CD4-positive, alpha-beta T cell treated with Interleukin-15 for 1 hour (primary cell): ENCODE data around the gene CKB.

Experiments used
- DNase-seq: peaks from one replicate; pipeline ENCODE4 v3.0.0-alpha.2; 2020

The CKB gene

DNA sequence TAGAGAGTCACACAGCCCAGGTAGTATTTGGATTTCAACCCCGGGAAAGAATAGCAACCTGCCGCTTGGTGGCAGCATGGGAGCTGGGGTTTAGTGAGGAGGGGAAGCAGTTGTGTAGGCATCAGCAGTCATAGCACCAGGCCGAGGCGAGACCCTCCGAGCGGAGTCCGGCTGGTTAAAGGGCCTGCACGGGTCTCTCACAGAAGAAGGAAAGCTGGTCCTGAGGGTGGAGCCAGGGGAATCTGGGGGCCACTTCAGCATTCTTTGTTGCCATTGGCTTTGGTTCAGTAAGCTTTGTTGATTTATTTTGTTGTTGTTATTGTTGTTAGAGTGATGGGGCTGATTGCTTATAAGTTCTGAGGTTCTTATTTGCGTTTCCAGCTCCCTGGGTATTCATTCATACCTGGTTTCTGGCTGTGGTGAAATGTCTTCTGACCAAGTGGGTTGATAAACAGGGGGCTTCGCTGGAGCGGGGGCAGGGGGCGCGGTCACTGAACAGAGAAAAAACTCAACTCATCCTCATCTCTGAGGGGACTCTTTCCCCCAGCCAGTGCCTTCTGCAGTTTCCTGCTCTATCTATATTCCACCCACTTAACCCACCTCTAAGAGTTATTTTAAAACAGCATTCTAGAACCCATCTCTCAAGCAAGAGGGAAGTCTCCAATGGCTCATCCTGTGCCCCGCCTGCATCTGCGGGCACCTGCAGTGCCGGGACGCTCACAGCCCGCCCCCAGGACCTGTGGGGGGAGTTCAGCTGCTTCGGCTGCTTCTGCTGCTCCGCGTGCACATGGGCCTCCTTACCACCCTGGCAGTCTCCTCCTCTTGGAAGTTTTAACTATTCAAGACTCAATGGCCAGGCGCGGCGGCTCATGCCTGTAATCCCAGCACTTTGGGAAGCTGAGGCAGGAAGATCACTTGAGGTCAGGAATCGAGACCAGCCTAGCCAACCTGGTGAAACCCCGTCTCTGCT lies 11.6 kb downstream of the CKB start:
- DNase-seq, result no peak

DNA sequence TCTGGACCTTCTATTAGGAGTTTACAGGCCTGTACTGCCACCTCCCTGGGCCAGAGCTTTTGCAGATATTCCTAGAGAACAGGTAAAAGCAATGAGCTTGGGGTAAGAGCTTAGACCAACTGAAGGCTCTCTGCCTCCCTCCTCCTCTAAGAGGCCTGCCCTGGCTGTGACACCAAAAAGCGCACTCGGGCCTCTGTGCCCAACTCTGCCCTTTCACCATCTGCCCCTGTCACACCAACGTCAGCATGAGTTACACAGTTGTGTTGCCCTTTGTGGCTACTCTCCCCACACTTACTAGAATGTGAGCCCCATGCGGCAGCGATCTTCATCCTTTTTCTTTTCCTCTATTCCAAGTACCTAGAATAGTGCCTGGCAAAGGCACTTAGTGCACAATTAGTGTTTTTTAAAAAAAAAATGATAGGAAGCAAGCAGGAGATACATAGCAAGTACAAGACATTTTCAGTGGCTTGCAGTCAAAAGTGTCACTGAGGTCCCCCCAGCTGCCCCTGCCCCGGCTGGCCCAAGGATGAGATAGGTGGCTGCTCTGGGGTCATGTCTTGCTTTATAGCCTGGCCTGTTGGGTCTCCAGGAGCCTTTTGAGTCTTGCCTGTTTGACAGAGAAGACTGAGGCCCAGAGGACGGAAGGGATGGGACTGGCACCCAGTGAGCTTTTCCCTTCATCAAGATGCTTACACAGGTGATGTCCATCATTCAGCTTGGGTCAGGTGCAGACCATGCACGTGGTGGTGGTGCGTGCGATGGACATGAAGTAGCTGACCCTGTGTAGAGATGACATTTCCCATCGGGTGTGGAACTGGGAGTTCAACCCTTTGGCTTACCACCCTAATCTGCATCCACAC lies 12.5 kb downstream of the CKB start:
- DNase-seq, result no peak

DNA sequence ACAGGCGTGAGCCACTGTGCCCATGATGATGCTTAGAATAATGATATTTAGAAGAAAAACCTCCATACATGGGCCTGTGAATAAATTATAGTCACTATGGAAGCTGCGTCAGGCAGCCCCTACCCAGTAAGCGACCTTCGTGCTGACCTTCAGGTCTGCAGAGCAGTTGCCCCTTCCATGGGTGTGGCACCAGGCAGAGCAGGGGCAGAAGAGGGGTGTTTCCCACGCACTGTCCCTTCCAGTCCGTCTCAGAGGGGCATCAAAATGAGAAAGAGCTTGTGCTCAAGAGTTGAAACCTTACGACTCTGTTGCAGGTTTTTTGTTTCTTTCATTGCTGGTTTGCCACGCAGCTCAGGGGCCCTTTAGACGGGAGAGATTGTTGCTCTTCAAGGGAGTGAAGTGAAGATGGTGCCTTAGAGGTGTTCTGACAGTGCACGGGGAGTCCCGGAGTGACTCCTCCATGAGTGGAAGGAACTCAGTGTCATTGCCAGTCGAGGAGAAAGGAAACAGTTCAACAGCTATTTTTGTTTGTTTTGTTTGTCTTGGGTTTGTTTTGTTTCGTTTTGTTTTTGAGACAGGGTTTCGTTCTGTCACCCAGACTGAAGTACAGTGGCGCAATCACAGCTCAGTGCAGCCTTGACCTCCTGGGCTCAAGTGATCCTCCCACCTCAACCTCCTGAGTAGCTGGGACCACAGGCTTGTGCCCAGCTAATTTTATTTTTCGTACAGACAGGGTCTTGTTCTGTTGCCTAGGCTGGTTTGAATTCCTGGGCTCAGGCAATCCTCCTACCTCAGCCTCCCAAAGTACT lies 13.9 kb downstream of the CKB start:
- DNase-seq, result no peak

DNA sequence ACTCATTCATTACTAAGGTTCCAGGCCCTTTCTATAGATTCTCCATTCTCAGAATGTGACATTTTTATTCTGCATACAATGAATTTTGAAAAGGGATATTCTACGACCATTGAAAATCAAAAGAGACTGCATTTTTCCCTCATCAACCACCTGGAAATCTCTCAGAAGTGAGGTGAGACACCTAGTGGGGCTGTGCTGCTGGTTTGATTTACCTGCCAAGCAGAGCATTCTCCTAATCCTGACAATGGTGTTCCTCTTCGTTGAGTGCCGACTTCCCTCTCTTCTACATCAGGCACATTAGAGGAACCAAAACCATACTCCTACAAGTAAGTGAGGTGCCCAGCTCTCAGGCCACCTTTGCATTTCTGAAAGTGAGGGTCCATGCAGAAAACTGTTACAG lies 14.9 kb downstream of the CKB start:
- no peak for DNase-seq

DNA sequence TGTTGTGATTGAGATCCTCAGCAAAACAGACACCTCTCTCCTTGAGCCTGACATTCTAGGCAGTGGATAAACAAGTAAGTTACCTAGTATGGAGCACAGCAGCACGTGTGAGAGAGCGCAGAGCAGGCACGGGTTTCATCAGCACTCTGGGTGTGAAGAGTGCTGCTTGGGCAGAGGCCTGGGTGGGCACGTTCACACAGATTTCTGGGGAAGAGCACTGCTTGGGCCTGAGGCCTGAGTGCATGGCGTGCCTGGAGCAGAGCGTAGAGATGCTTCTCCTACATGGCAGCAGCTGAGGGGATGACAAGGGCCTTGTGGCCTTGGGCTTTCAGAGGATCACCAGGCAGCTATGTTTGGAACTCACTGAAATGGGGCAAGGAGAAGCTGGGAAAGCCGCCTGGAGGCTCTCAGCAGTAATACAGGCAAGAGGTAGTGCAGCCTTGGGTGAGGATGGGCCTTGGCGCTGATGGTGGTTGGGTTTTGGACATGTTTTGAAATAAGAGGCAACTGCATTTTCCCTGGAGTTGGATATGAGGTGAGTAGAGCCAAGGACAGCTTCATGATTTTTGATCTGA lies 17.6 kb downstream of the CKB start:
- no peak for DNase-seq

DNA sequence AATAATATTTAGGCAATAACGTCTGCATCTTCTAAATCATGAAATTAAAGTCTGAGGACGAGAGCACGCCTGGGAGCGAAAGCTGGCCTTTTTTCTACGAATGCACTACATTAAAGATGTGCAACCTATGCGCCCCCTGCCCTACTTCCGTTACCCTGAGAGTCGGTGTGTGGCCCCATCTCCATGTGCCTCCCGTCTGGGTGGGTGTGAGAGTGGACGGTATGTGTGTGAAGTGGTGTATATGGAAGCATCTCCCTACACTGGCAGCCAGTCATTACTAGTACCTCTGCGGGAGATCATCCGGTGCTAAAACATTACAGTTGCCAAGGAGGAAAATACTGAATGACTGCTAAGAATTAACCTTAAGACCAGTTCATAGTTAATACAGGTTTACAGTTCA lies 19.3 kb downstream of the CKB start:
- no peak for DNase-seq

DNA sequence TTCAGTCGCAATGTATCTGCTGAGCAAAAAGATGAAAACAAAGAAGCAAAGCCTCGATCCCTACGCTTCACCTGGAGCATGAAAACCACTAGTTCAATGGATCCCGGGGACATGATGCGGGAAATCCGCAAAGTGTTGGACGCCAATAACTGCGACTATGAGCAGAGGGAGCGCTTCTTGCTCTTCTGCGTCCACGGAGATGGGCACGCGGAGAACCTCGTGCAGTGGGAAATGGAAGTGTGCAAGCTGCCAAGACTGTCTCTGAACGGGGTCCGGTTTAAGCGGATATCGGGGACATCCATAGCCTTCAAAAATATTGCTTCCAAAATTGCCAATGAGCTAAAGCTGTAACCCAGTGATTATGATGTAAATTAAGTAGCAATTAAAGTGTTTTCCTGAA lies 19.8 kb downstream of the CKB start:
- DNase-seq, result no peak

DNA sequence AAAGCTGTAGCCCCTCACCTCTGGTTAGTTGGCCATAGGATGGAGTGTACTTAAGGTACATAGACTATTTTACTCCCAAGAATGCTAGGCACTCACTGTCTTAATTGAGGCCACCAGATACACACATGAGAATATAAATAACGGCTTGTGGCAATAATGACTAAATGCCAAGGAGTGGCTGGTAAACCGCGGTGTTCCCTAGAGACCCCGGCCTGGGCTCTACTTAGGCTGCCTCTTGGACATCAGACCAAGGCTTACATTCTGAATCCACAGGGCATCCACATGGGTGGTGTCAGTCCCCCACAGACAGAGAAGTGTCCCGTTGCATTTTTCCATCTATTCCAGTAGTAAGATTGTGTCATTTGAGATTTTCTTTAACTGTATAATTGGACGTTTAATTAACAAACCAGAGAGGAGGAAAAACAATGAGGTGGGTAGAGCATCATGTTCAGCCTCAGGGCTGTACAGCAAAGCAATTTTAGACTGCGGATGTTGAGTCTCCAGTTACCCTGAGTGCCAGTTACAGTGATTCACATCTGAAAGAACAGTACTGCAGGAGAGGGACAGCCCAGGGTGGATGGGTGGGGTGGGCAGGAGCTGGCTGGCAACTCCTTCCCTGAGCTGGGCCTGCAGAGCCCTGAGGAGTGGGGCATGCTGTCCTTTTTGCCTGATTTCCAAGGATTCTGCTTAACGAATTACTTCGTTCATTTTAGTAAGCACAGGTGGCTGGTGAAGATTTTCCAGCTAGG lies 20.5 kb downstream of the CKB start:
- no peak for DNase-seq

DNA sequence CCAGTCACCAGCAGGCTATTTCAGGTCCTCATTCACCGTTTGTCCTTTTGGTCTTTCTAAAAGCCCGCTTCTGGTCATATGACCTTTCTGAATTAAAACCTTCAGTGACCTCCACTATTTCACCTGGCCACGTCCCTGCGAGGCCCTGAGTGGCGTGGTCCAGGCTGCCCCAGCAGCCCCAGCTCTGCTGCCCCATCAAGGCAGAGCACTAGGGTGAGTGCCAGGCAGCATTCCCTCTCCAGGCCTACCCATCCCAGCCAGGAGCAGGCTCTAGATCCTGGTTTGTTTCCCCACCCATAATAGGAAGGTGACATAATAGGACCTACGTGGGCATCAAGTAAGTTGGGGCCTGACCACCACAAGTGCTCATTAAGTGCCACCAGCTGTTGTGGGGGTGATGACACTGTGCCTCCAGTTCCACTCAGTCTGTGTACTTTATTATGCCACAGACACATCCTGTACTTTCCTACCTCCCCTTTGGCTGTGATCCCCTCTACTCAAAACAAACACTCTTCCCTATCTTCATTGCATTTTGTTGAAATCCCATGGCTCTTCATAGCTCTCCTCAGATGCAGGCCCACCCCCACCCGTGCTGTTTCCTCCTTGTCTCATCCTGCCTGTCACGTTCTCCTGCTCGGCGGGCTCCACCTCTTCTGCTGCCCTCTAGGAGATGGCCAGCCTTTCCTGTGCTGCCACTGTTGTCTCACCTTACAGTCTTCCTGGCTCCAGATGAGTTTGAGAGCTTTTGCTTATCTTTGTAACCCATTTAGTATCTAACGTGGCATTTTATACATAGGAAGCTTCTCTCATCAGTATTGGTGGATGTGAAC lies 21.4 kb downstream of the CKB start:
- DNase-seq, result no peak

DNA sequence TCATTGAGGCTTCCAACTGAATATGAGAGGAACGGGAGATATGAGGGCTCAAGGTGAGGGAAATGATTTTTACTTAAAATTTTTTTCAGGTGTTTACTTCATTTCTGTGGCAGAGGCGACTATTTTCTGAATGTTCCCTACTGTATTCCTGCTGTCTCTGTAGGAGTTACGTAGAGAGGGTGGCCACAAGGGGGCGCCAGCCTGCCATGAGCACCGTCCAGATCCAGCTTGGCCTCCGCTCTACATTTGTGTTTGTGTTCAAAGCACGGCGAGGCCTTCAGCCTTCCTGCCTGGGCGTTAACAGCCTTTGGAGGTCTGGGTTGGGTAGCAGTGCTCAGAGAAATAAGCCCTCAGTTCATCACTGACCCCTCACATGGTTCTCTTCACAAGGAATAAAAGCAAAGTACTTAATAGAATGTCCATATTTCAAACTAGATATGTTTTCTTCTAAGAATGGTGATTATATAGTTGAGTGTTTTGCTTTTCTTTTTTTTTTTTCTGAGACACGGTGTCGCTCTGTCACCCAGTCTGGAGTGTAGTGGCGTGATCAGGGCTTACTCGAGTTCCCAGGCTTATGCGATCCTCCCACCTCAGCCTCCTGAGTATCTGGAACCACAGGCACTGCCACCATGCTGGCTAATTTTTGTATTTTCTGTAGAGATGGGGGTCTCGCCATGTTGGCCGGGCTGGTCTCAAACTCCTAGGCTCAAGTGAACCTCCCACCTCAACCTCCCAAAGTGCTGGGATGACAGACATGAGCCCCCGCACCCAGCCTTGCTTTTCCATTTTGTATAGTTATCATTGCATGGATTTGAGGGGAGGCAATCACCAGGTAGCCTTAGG lies 22.3 kb downstream of the CKB start:
- DNase-seq, result peak; percentile 68

DNA sequence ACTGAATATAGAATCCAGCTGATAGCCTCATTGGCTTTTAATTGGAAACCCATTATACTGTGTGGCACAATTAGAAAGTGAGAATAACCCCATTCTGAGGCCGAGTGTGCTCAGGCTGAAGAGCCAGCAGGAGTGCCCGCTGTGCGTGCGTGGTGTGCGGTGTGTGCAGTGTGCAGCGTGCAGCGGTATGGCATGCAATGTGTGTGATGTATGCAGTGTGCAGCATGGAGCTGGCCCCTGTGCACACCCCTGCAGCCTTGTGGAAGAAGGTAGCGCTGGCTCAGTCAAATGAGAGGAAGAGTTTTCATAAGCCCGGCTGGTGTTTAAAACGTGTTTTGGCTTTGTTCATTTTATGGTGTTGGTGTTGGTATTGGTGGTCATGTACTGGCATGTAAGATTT lies 22.9 kb downstream of the CKB start:
- DNase-seq, result no peak

DNA sequence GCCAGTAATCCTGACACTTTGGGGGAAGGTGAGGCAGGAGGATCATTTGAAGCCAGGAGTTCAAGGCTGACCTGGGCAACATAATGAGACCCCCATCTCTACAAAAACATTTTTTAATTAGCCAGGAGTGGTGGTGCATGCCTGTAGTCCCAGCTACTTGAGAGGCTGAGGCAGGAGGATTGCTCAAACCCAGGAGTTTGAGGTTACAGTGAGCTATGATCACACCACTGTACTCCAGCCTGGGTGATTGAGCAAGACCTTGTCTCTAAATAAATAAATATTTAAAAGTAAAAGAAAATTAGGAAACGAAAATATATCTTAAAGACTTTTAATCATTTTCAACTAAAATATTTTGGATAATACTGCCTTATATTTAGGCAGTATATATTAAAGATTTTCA lies 25.9 kb downstream of the CKB start:
- no peak for DNase-seq

DNA sequence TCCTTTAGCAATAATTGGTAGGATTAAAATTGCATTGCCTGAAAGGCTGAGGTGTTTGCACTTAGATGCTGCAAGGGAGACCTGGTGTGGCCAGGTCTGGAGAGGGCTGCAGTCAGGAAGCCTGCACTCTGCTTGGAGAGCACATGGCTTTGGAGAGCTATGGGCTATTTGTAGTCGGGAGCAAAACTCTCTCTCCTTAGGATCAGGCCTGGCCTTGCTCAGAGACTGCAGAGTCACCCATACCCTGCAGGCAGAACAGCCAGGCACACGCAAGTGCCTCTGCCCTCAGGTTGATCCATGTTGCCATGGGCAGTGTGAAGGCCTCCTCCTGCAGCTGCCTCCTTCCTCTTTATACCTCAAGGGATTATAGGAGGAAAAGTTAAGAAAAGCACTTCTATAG lies 26.8 kb downstream of the CKB start:
- DNase-seq, result no peak

DNA sequence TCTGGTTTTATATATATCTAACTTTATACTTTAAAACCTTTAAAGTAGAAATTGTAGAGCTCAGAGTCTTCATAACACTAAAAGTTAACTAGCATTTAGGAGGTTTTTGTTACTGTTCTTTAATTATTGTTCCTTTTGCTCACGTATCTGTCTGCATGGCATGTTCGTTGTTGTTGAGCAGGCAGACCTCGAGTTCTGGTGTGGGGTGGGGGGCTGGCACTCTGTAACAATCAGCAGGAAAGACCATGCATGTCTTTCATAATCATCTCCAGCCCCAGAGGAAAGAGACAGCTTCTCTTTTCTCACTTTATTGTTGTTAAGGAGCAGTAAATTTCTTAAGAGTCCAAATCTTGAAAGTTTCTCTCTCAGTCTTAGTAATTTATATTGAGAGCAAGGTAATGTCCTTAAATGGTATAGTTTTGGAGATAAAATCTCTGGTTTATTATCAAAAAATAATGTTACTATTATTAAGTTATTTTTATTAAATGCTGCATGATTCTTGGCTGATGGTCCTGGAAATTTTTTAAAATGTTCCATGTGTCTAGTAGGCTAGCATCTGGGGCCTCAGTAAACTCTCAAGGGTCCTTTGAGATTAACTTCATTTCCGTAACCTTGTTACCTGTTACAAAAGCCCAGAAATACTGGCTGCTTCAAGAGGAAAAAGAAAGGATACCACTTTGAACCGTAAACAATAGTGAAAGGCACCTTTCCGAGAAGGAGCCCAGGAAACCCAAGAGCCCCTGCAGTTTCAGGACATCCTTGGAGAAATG lies 30.3 kb downstream of the CKB start:
- no peak for DNase-seq

DNA sequence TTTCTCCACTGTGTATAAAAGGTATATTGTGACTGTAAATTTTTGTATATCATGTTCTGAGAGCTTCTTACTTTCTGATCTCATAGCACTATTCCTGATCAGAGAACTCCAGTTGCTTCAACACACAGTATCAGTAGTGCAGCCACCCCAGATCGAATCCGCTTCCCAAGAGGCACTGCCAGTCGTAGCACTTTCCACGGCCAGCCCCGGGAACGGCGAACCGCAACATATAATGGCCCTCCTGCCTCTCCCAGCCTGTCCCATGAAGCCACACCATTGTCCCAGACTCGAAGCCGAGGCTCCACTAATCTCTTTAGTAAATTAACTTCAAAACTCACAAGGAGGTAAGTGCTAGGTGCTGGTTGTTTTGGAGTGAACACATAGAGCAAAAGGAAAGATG lies 30.9 kb downstream of the CKB start:
- no peak for DNase-seq

DNA sequence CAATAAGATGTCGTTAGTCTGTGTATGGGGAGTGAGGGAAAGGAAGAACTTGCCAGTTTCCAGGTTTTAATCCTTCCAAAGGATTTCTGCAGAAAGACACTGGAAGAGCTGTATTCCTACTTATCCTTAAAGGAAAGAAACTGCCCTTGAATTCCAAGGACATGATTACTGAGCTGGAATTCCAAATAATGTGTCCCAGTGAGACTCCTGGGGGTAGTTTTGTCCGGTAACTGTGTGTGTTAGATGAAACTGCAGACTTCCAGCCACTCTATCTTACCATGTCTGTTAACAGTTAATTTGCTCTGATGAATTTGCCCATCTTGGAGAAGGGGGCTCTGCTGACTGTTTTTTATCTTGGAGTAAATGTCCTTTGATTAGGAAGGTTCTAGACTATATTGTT lies 33.0 kb downstream of the CKB start:
- DNase-seq, result no peak

DNA sequence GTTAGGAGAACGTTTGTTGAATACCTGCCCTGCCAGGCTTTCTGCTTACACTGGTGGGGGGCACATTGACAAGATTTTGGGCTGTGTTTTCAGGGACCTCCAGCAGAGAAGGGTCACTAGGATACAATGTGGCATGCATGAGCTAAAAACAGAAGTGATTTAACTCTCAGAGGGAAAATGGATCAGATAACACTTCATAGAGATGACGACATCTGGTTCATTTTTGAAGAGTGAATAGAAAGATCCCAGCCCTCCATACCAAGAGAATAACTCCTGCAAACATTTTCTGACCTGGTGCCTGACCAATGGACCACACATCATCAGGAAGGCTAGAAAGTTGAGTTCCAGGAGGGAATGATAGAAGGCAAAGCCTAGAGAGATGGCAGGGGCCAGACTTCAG lies 33.7 kb downstream of the CKB start:
- DNase-seq, result no peak

DNA sequence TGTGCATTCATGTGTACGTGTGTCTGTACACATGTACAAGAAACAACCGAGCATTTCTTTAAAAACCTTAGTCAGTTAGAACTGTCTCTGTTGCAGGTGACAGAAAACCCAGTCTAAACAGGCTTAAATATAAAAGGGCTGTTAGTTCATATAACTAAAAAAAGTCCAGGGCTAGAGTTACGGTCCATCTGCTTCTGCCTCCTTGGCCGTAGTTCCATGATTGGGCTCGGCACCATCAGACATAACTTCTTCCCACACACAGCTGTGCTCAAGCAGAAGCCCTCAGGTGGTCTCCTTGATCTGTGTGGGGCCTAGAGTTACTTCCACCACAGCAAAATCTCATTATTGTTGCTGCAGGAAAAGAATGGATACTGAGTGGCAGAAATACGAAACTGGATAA lies 34.6 kb downstream of the CKB start:
- DNase-seq, result no peak

DNA sequence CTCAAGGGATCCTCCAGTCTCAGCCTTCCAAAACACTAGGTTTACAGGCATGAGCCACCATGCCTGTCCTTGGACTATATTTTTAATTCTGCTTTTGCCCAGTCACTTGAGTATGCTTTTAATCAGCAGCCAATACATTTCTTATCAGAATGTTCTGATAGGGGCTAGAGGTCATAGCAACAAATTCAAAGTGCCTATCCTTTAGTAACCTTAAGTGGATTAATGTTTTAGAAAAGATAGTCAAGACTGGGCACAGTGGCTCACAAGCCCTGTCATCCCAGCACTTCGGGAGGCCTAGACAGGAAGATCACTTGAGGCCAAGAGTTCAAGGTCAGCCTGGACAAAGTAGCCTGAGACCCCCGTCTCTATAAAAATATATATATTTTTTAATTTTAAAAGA lies 37.1 kb downstream of the CKB start:
- no peak for DNase-seq
